Heart right ventricle (tissue), 16 donors: ENCODE data around the gene PSPH. TPM values are rescaled to one million over a fixed set of nuclear protein-coding genes. Genes with fewer than 3 reads are reported as not detected.

Source experiments
- ATAC-seq, 8 donors: fragments of 200-7000 bp; cut with Tn5 transposase; one replicate each; pipeline ENCODE4 v1.9.1; 2020; ENCODE audit warnings: mild to moderate bottlenecking in 8 of 8, moderate library complexity in 8 of 8, moderate number of reproducible peaks in 1 of 8
- DNase-seq, 2 donors: peaks; one replicate each; pipeline ENCODE4 v3.0.0-alpha.2; 2020
- H3K27ac ChIP-seq, 10 donors: fragments of 200-600 bp; sonication (generic) in 2 of 10; one replicate each; pipeline versions ENCODE4 v1.5.0 to v1.8.0; 2020 to 2022; ENCODE audit warnings: mild to moderate bottlenecking in 3 of 10
- H3K27me3 ChIP-seq, 7 donors: fragments of 200-600 bp; one replicate each; pipeline ENCODE4 v1.8.0; 2021 to 2022; ENCODE audit warnings: mild to moderate bottlenecking in 2 of 7
- H3K36me3 ChIP-seq, 9 donors: fragments of 200-600 bp; sonication (generic) in 1 of 9; one replicate each; pipeline versions ENCODE4 v1.5.0 to v1.8.0; 2020 to 2022; ENCODE audit warnings: mild to moderate bottlenecking in 2 of 9
- H3K4me1 ChIP-seq, 9 donors: fragments of 200-600 bp; sonication (generic) in 1 of 9; one replicate each; pipeline versions ENCODE4 v1.5.0 to v1.8.0; 2020 to 2022; ENCODE audit warnings: mild to moderate bottlenecking in 4 of 9
- H3K4me3 ChIP-seq, 10 donors: fragments of 200-600 bp; sonication (generic) in 2 of 10; one replicate each; pipeline versions ENCODE4 v1.5.0 to v1.8.0; 2020 to 2022; ENCODE audit warnings: mild to moderate bottlenecking in 7 of 10, moderate library complexity in 2 of 10
- H3K9me3 ChIP-seq, 11 donors: fragments of 200-600 bp in 10 of 11; sonication (generic) in 2 of 11; one replicate each; pipeline versions ENCODE4 v1.5.0 to v1.8.0; 2013 to 2022; ENCODE audit warnings: mild to moderate bottlenecking in 2 of 11, control low read depth in 1 of 11, moderate library complexity in 1 of 11
- CTCF ChIP-seq, 9 donors: fragments of 200-600 bp; sonication (generic) in 2 of 9; IDR thresholded peaks; one replicate each; pipeline versions ENCODE4 v1.5.0 to v1.8.0; 2021 to 2022; ENCODE audit warnings: antibody characterized with exemption in 9 of 9, mild to moderate bottlenecking in 5 of 9, moderate library complexity in 1 of 9
- WGBS, 2 donors: extraction: QIAGEN DNeasy Blood & Tissue Kit; methylation state at CpG; one replicate each; pipeline ENCODE4 v1.1.7; 2013; ENCODE audit warnings: inconsistent platforms in 1 of 2; 5-methylcytosine and 5-hydroxymethylcytosine counted together
- intact Hi-C, 10 donors: fragments of 100-400 bp; cut with DNase I; formaldehyde crosslinking; loops; one replicate each; pipeline versions ENCODE4 v1.11.1 to v1.14.2; 2022
- polyA plus RNA-seq, 2 donors: library from polyadenylated mRNA; stranded (reverse); fragments of 200-250 nt; gene quantifications; one replicate each; pipeline ENCODE4 v1.2.3, GENCODE V29; 2013
- total RNA-seq, 10 donors: library from RNA; stranded (reverse); fragmentation: NEBNext Ultra II Directional in 3 of 10; extraction: Animal tissue kit (Norgen Biotek cat#: 25700) in 3 of 10; gene quantifications; one replicate each; pipeline versions ENCODE4 v1.2.1 to v1.2.4, GENCODE V29; 2021 to 2023
- donor health status: Arrhythmogenic right ventricular cardiomyopathy.
- donor health status: ischemic (EF 13 %, LVEDD 7.1; RV severe dilation, severe dysfunction).
- donor health status: healthy with polysubstance abuse.
- donor health status: DM: no; HTN: yes; CAD: no.
- donor health status: DM: no; HTN: no; CAD: no.
- donor health status: ischemic (EF 25% LVEDD 6.9; RV normal size, moderate dysfunction).
- donor health status: ischemic (EF 25% LVEDD 5.7; RV mildly dilated, moderate dysfunction).
- donor health status: healthy.
- donor health status: DM: yes; HTN: yes; CAD: no.
- donor health status: Ischemic cardiomyopathy.
- donor health status: ischemic (EF 35%, LVEDD 5.7; RV mildly dilated, moderate dysfunction).
- donor health status: nonischemic (EF 11% LVEDD 7.7; RV severe dilation, severe dysfunction).
- donor health status: DM: yes; HTN: yes; CAD: no.
- donor health status: PGD.
- donor health status: ischemic (EF 29% LVEDD 5.4; RV normal size, mild dysfunction).
- donor health status: nonischemic (EF 23%, LVEDD 6.1; RV moderate dilation, normal function).

The PSPH gene
- total and polyA plus RNA-seq, 12 donors: 5.1 to 14.7 (median 9.5) TPM

GRCh38 chr7:55983537-55983936, 67.7 kb downstream of the PSPH start:
- no peak for TF ChIP-seq CTCF (IDR thresholded peaks at IDR 0.05)
- ATAC-seq: no peak
- Histone ChIP-seq H3K4me1 (peaks cover 0 to 4% (median 0%) of the 10 kb centered on the region in 9 donors), H3K27ac (no peak overlapping the region), H3K27me3 (no peaks in the 10 kb centered on the region), H3K9me3 (no peaks in the 10 kb centered on the region), H3K4me3 (no peak overlapping the region), H3K36me3 (peaks cover 0 to 100% (median 69%) of the 10 kb centered on the region in 9 donors)
- WGBS, 2 donors: 84 to 86% methylated on average over 3 of the region's 3 CpGs
- intact Hi-C loops: no loop called here
- DNase-seq: no peak

- no peaks in the 10 kb centered on the region for H3K9me3 ChIP-seq
- peaks cover 0 to 35% (median 8%) of the 10 kb centered on the region in 9 donors for H3K4me1 ChIP-seq
- TF ChIP-seq CTCF (IDR thresholded peaks at IDR 0.05): no peak
- no peak overlapping the region for H3K27ac ChIP-seq
- peaks cover 0 to 78% (median 48%) of the 10 kb centered on the region in 9 donors for H3K36me3 ChIP-seq
- 86 to 89% methylated on average over 3 of the region's 3 CpGs for WGBS, 2 donors
- H3K4me3 ChIP-seq: no peak overlapping the region
- ATAC-seq: no peak
- no peak for DNase-seq
- no peaks in the 10 kb centered on the region for H3K27me3 ChIP-seq
- intact Hi-C loops: no loop called here
These were observed 71.0 kb downstream of the PSPH start for GRCh38 chr7:55980266-55980665.

- DNase-seq (no peak), ATAC-seq (no peak)
- no peak for TF ChIP-seq CTCF (IDR thresholded peaks at IDR 0.05)
- Histone ChIP-seq H3K27me3 (no peaks in the 10 kb centered on the region), H3K4me3 (no peak overlapping the region), H3K36me3 (peaks cover 0 to 54% (median 30%) of the 10 kb centered on the region in 9 donors), H3K27ac (peak overlapping the region in 4 of 10 donors; percentile 6 to 79 (median 77)), H3K4me1 (peaks cover 0 to 50% (median 8%) of the 10 kb centered on the region in 9 donors), H3K9me3 (no peaks in the 10 kb centered on the region)
- WGBS, 2 donors: 36 to 53% methylated on average over 4 of the region's 4 CpGs
- intact Hi-C loops: no loop called here
These were observed 73.4 kb downstream of the PSPH start for GRCh38 chr7:55977831-55978230.

- 44 to 60% methylated on average over 7 of the region's 7 CpGs for WGBS, 2 donors
- no peak for TF ChIP-seq CTCF (IDR thresholded peaks at IDR 0.05)
- intact Hi-C loops: no loop called here
- H3K4me1 ChIP-seq: peaks cover 0 to 62% (median 16%) of the 10 kb centered on the region in 9 donors
- H3K27me3 ChIP-seq: no peaks in the 10 kb centered on the region
- H3K36me3 ChIP-seq: peaks cover 0 to 36% (median 15%) of the 10 kb centered on the region in 9 donors
- ATAC-seq (peak; percentile 44 to 93 (median 86)), DNase-seq (no peak)
- H3K9me3 ChIP-seq: no peaks in the 10 kb centered on the region
- H3K4me3 ChIP-seq: no peak overlapping the region
- peak overlapping the region in 9 of 10 donors; percentile 45 to 79 (median 63) for H3K27ac ChIP-seq
These were observed 75.1 kb downstream of the PSPH start for GRCh38 chr7:55975988-55976633.
